ENCODE results near the gene ZBTB12. TPM values are rescaled to one million over a fixed set of nuclear protein-coding genes. Genes with fewer than 3 reads are reported as not detected.

The ZBTB12 gene
- total and polyA plus RNA-seq, 2 of the 13 experiments (the other 11 are each of a cell fraction or from before 2014, with no cell fraction given): 4.8 to 6.0 TPM

DNA sequence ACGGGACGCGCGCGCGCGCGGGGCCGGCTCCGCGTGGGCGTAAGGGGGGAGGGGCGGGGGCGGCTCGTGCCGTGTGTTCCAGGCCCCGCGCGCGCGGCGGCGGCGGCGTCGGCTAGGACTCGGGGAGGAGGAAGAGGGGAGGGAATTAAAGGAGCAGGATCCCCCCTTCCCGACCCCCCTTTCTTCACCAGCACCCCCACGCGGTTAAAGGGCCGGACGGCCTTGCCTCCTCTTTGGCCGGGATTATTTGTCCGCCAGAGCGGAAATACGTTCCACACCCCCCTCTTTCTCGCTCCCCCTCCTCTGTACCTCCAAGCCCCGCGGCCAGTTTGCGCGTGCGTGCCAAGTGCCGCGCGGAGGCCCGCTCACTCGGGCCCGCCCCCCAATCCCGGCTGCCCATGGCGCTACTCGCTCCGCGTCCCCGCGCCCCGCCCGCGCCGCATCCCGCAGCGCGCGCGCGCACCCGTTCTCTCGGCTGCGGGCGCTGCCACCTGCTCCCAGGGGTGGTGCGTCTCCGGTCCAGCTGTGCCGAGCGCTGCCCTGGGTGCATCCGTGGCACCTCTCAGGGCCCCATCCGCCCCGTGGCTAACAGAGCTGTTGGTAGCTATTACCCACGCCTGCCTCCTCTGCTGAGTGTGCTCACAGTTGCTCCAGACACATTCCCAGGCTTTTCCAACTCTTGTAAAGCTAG lies at the start of gene ZBTB12 (continued):
- TF ChIP-seq, protein P1, sequence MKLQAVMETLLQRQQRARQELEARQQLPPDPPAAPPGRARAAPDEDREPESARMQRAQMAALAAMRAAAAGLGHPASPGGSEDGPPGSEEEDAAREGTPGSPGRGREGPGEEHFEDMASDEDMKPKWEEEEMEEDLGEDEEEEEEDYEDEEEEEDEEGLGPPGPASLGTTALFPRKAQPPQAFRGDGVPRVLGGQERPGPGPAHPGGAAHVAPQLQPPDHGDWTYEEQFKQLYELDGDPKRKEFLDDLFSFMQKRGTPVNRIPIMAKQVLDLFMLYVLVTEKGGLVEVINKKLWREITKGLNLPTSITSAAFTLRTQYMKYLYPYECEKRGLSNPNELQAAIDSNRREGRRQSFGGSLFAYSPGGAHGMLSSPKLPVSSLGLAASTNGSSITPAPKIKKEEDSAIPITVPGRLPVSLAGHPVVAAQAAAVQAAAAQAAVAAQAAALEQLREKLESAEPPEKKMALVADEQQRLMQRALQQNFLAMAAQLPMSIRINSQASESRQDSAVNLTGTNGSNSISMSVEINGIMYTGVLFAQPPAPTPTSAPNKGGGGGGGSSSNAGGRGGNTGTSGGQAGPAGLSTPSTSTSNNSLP (IDR thresholded peaks at IDR 0.05; ENCODE audit: low read depth, low read length): 0 out of 2 replicates have a peak, but pooled peaks have one; percentile 26
- peak; percentile 99 for TF ChIP-seq AKAP8 (CRISPR knock-in tag; IDR thresholded peaks at IDR 0.05)
- TF ChIP-seq, protein P2, sequence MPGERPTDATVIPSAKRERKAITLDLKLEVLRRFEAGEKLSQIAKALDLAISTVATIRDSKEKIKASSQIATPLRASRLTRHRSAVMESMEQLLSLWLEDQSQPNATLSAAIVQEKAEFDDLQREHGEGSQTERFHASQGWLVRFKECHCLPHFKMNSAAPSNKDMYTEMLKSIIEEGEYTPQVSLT (CRISPR knock-in tag; IDR thresholded peaks at IDR 0.05; ENCODE audit: borderline replicate concordance, low read depth): peak; percentile 63; the same call in 1 of the 2 replicates
- no peak for TF ChIP-seq HDAC6 (IDR thresholded peaks at IDR 0.05; ENCODE audit: low read depth, low read length)
- TF ChIP-seq, protein P3, sequence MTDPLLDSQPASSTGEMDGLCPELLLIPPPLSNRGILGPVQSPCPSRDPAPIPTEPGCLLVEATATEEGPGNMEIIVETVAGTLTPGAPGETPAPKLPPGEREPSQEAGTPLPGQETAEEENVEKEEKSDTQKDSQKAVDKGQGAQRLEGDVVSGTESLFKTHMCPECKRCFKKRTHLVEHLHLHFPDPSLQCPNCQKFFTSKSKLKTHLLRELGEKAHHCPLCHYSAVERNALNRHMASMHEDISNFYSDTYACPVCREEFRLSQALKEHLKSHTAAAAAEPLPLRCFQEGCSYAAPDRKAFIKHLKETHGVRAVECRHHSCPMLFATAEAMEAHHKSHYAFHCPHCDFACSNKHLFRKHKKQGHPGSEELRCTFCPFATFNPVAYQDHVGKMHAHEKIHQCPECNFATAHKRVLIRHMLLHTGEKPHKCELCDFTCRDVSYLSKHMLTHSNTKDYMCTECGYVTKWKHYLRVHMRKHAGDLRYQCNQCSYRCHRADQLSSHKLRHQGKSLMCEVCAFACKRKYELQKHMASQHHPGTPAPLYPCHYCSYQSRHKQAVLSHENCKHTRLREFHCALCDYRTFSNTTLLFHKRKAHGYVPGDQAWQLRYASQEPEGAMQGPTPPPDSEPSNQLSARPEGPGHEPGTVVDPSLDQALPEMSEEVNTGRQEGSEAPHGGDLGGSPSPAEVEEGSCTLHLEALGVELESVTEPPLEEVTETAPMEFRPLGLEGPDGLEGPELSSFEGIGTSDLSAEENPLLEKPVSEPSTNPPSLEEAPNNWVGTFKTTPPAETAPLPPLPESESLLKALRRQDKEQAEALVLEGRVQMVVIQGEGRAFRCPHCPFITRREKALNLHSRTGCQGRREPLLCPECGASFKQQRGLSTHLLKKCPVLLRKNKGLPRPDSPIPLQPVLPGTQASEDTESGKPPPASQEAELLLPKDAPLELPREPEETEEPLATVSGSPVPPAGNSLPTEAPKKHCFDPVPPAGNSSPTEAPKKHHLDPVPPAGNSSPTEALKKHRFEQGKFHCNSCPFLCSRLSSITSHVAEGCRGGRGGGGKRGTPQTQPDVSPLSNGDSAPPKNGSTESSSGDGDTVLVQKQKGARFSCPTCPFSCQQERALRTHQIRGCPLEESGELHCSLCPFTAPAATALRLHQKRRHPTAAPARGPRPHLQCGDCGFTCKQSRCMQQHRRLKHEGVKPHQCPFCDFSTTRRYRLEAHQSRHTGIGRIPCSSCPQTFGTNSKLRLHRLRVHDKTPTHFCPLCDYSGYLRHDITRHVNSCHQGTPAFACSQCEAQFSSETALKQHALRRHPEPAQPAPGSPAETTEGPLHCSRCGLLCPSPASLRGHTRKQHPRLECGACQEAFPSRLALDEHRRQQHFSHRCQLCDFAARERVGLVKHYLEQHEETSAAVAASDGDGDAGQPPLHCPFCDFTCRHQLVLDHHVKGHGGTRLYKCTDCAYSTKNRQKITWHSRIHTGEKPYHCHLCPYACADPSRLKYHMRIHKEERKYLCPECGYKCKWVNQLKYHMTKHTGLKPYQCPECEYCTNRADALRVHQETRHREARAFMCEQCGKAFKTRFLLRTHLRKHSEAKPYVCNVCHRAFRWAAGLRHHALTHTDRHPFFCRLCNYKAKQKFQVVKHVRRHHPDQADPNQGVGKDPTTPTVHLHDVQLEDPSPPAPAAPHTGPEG (CRISPR knock-in tag; IDR thresholded peaks at IDR 0.05): 0 out of 2 replicates have a peak, but pooled peaks have one; percentile 50
- TF ChIP-seq SALL1 (CRISPR knock-in tag; IDR thresholded peaks at IDR 0.05): peak; percentile 69
- no peak for TF ChIP-seq GTF3A (CRISPR knock-in tag; conservative IDR thresholded peaks at IDR 0.05)
- TF ChIP-seq, protein P4, sequence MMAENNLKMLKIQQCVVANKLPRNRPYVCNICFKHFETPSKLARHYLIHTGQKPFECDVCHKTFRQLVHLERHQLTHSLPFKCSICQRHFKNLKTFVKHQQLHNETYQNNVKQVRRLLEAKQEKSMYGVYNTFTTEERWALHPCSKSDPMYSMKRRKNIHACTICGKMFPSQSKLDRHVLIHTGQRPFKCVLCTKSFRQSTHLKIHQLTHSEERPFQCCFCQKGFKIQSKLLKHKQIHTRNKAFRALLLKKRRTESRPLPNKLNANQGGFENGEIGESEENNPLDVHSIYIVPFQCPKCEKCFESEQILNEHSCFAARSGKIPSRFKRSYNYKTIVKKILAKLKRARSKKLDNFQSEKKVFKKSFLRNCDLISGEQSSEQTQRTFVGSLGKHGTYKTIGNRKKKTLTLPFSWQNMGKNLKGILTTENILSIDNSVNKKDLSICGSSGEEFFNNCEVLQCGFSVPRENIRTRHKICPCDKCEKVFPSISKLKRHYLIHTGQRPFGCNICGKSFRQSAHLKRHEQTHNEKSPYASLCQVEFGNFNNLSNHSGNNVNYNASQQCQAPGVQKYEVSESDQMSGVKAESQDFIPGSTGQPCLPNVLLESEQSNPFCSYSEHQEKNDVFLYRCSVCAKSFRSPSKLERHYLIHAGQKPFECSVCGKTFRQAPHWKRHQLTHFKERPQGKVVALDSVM (CRISPR knock-in tag; IDR thresholded peaks at IDR 0.05): peak; percentile 34; the same call in 1 of the 2 replicates
- TF ChIP-seq ZSCAN21 (CRISPR knock-in tag; IDR thresholded peaks at IDR 0.05; ENCODE audit: borderline replicate concordance): peak; percentile 81; the same call in 1 of the 2 replicates
- peak; percentile 15; the same call in 1 of the 2 replicates for TF ChIP-seq SIX4 (CRISPR knock-in tag; IDR thresholded peaks at IDR 0.05)
- TF ChIP-seq, protein P5, sequence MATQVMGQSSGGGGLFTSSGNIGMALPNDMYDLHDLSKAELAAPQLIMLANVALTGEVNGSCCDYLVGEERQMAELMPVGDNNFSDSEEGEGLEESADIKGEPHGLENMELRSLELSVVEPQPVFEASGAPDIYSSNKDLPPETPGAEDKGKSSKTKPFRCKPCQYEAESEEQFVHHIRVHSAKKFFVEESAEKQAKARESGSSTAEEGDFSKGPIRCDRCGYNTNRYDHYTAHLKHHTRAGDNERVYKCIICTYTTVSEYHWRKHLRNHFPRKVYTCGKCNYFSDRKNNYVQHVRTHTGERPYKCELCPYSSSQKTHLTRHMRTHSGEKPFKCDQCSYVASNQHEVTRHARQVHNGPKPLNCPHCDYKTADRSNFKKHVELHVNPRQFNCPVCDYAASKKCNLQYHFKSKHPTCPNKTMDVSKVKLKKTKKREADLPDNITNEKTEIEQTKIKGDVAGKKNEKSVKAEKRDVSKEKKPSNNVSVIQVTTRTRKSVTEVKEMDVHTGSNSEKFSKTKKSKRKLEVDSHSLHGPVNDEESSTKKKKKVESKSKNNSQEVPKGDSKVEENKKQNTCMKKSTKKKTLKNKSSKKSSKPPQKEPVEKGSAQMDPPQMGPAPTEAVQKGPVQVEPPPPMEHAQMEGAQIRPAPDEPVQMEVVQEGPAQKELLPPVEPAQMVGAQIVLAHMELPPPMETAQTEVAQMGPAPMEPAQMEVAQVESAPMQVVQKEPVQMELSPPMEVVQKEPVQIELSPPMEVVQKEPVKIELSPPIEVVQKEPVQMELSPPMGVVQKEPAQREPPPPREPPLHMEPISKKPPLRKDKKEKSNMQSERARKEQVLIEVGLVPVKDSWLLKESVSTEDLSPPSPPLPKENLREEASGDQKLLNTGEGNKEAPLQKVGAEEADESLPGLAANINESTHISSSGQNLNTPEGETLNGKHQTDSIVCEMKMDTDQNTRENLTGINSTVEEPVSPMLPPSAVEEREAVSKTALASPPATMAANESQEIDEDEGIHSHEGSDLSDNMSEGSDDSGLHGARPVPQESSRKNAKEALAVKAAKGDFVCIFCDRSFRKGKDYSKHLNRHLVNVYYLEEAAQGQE (IDR thresholded peaks at IDR 0.05; ENCODE audit: borderline replicate concordance in 1 of 2, low read depth in 1 of 2, low read length in 2 of 2): peak in 1 of 2 experiments; percentile 29; a peak in 1 of 4 replicates
- TF ChIP-seq ZNF619 (CRISPR knock-in tag; IDR thresholded peaks at IDR 0.05): peak; percentile 44; the same call in 1 of the 2 replicates
- TF ChIP-seq ZNF839 (CRISPR knock-in tag; IDR thresholded peaks at IDR 0.05; ENCODE audit: borderline replicate concordance): peak; percentile 69; the same call in 1 of the 2 replicates

Data from HepG2 (cell line).